ENCODE measurements around the gene PCDH9.

DNA sequence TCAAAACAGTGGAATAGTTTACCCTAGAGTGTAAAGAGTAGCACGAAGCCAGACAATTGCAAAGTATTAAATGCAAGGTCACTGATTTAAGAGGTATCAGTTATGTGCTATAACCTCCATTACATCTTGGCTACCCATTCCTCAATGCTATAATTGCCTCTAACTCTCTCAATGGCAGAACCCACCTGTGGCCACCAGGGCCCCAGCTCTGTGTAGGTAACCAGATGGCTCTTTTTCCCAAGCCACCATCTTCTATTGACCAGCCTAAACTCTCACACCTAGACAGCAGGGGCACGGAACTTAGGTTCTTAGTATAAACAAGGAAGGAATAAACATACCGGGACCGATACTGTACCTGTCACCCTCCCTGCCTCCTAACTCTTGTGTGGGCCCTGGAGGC, 277.6 kb downstream of the PCDH9 start:
- TF ChIP-seq, protein P1, sequence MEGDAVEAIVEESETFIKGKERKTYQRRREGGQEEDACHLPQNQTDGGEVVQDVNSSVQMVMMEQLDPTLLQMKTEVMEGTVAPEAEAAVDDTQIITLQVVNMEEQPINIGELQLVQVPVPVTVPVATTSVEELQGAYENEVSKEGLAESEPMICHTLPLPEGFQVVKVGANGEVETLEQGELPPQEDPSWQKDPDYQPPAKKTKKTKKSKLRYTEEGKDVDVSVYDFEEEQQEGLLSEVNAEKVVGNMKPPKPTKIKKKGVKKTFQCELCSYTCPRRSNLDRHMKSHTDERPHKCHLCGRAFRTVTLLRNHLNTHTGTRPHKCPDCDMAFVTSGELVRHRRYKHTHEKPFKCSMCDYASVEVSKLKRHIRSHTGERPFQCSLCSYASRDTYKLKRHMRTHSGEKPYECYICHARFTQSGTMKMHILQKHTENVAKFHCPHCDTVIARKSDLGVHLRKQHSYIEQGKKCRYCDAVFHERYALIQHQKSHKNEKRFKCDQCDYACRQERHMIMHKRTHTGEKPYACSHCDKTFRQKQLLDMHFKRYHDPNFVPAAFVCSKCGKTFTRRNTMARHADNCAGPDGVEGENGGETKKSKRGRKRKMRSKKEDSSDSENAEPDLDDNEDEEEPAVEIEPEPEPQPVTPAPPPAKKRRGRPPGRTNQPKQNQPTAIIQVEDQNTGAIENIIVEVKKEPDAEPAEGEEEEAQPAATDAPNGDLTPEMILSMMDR (IDR thresholded peaks at IDR 0.05): no peak
- TF ChIP-seq POLR2A (IDR thresholded peaks at IDR 0.05): no peak
